NCI-H2171 treated with DMSO at 0.1 percent for 48 hours (cell line): ENCODE results near the gene NPM1.

Source experiments
- DNase-seq: peaks from one replicate; lab custom pipeline; 2025; lab: John Stamatoyannopoulos, UW

NPM1 gene

GRCh38 chr5:171450423-171451331 is 63.0 kb downstream of the NPM1 start:
- DNase-seq, result no peak

DNA sequence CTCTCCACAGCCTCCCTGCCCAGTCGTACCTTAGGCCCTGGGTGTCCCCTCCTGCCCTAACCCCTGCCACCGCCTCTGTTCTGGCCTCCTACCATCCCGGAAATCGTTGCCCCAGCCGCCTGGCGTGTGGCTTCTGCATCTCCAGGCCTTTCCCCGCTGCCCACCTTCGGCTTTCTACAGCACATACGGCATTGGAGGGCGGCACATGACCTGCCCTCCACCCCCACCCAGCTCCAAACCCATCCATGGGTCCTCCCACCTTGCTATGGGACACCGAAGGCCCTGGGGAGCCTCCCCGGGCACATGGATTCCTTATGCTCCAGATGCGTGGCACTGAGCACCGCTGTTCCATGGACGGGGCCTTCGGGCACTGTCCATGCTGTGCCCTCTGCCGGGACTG is 63.8 kb downstream of the NPM1 start:
- no peak for DNase-seq

DNA sequence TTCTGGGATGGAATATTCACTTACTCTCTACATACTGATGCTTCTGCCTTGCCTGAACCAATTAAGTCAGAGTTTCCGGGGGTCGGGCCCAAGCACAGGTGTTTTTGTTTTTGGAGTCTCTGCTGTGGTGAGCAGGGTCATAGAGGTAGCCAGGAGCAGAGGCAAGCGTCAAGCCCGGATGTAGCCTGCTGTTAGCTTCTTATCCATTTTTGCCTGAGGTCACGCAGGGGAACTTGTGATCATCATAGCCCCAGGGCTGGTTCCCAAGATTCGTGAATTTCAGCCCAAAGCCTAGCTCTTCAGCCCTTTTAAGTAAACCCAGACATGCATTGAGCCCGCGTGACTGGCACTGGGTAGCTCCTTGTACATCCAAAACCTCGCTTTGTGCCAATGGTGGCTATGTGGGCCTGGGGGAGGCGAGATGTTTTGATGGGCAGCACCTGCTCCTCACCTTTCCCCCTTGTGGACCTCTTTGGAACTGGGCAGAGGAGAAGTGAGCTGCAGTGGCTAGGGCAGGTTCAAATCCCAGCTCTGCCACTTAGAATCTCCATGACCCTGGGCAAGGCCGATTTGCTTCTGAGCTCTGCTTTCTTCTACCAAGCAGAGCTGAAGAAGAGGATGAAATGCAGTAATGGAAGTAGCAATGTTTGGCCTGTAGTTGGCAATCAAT is 65.5 kb downstream of the NPM1 start:
- DNase-seq, result no peak

- DNase-seq, result no peak
Observed at GRCh38 chr5:171453988-171454387, 66.3 kb downstream of the NPM1 start.

- DNase-seq, result no peak
Observed at GRCh38 chr5:171454549-171454948, 66.9 kb downstream of the NPM1 start.

GRCh38 chr5:171455522-171455921 is 67.9 kb downstream of the NPM1 start:
- DNase-seq, result no peak

- DNase-seq, result no peak
Observed at GRCh38 chr5:171457208-171457981, 69.7 kb downstream of the NPM1 start.

DNA sequence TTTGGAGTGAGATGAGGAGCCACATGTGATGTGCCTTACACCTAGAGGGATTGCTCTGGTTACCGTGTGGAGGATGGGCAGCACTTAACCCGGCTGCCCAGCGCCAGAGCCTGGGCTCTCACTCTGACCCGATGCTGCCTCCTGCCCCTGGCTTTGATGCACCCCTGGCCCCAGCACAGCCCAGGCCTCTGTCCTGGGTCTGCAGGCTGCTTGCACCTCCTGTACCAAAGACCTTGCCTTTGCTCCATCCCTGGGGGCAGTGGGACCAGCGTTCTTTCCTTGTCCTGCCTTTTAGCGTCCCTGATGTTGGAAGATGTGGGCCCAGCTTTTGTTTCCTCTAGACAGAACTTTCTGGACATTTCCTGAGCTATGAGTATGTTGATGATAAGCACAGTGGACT is 72.2 kb downstream of the NPM1 start:
- no peak for DNase-seq
